ENCODE results near the gene CATSPER1.

- TF ChIP-seq SP1 (IDR thresholded peaks at IDR 0.05; ENCODE audit: low read depth) (no peak), RAD21 (IDR thresholded peaks at IDR 0.05; ENCODE audit: low read depth) (no peak), YY1 (IDR thresholded peaks at IDR 0.05; ENCODE audit: extremely low read depth, insufficient replicate concordance, low read depth, low read length) (no peak), EZH2 (IDR thresholded peaks at IDR 0.05) (no peak)
- TF ChIP-seq, protein P1, sequence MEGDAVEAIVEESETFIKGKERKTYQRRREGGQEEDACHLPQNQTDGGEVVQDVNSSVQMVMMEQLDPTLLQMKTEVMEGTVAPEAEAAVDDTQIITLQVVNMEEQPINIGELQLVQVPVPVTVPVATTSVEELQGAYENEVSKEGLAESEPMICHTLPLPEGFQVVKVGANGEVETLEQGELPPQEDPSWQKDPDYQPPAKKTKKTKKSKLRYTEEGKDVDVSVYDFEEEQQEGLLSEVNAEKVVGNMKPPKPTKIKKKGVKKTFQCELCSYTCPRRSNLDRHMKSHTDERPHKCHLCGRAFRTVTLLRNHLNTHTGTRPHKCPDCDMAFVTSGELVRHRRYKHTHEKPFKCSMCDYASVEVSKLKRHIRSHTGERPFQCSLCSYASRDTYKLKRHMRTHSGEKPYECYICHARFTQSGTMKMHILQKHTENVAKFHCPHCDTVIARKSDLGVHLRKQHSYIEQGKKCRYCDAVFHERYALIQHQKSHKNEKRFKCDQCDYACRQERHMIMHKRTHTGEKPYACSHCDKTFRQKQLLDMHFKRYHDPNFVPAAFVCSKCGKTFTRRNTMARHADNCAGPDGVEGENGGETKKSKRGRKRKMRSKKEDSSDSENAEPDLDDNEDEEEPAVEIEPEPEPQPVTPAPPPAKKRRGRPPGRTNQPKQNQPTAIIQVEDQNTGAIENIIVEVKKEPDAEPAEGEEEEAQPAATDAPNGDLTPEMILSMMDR (IDR thresholded peaks at IDR 0.05 in 2 of 3, conservative IDR thresholded peaks at IDR 0.05 in 1 of 3; ENCODE audit: borderline replicate concordance in 1 of 3, insufficient read depth in 1 of 3, low read depth in 2 of 3, low read length in 2 of 3), result no peak
Measured at GRCh38 chr11:66015936-66016792, 10.1 kb downstream of the CATSPER1 start.

All from HCT116 (cell line).